Femur (tissue), 1 donor: ENCODE data around the gene MRLN.
"Not testable (repeated sequence)": the region's sequence is repeated elsewhere in the genome, so short reads cannot be mapped to it uniquely, and the experiment has no call there.

ENCODE experiments used
- DNase-seq: peaks from one replicate; pipeline ENCODE4 v3.0.0-alpha.2; 2017

Gene MRLN

DNA sequence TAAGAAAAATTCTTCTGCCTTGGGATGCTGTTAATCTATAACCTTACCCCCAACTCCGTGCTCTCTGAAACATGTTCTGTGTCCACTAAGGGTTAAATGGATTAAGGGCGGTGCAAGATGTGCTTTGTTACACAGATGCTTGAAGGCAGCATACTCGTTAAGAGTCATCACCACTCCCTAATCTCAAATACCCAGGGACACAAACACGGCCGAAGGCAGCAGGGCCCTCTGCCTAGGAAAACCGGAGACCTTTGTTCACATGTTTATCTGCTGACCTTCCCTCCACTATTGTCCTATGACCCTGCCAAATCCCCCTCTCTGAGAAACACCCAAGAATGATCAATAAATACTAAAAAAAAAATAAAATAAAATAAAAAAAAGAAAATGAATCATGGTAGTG, 8.5 kb downstream of the MRLN start:
- not testable (repeated sequence) for DNase-seq

DNA sequence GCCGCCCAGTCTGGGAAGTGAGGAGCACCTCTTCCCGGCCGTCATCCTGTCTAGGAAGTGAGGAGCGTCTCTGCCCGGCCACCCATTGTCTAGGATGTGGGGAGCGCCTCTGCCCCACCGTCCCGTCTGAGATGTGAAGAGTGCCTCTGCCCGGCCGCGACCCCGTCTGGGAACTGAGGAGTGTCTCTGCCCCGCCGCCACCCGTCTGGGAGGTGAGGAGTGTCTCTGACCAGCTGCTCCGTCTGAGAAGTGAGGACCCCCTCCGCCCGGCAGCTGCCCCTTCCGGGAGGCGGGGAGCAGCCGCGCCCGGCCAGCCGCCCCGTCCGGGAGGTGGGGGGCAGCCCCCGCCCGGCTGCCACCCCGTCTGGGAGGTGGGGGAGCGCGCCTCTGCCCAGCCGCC, 9.1 kb downstream of the MRLN start:
- not testable (repeated sequence) for DNase-seq

DNA sequence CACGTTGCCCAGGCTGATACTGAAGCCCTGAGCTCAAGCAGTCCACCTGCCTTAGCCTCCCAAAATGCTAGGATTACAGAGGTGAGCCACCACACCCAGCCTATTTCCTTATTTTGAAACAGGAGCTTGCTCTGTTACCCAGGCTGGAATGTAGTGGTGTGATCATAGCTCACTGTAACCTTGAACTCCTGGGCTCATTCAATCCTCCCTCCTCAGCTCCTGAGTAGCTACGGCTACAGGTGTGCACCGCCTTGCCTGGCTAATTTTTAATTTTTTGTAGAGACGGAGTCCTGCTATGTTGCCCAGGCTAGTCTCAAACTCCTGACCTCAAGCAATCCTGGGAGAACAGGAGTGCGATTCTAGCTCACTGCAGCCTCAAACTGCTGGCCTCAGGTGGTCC, 11.7 kb downstream of the MRLN start:
- no peak for DNase-seq

DNA sequence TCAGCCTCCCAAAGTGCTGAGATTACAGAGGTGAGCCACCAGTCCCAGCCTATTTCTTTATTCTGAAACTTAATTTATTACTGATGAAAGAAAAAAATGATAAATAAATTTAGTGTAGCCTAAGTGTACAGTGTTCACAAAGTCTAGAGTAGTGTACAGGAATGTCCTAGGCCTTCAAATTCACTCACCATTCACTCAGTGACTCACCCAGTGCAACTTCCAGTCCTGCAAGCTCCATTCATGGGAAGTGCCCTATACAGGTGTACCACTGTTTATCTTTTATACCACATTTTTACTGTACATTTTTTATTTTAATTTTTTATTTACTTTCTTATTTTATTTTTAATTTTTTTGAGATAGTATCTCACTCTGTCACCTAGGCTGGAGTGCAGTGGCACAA, 12.2 kb downstream of the MRLN start:
- DNase-seq, result no peak

DNA sequence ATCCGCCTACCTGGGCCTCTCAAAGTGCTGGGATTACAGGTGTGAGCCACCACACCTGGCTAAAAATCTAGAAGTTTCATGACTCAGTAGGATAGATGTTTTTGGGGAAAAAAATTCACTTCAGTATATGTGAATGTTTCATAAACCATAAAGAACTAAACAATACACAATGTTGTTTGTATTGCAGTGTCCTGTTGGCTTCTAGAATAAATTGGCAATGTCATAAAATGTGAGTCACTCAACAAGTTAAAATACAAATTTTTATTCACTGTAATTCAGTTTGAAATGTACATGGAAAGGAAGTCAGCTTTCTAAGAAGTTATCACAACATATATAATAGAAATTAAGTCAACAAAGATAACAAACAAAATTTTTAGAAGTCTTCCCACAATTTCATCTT, 16.5 kb downstream of the MRLN start:
- no peak for DNase-seq

DNA sequence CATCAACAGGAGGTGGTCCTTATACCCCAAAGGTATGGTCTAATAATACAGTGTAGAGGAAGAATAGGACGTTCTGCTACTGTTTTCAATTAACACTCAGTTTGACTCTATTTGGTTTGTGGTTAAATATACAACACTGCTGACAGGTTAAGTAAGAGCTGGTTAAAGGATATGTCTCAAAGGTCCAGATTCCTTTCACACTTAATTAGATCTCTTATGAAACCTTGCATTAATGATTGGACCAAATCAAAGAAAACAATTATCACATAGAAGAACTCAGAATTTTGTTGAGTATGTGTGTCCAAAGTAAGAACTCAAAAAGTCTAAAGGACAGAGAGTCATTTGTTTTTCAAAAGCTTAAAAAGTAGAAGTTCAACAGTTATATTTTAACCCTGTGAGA, 18.0 kb downstream of the MRLN start:
- DNase-seq, result no peak

DNA sequence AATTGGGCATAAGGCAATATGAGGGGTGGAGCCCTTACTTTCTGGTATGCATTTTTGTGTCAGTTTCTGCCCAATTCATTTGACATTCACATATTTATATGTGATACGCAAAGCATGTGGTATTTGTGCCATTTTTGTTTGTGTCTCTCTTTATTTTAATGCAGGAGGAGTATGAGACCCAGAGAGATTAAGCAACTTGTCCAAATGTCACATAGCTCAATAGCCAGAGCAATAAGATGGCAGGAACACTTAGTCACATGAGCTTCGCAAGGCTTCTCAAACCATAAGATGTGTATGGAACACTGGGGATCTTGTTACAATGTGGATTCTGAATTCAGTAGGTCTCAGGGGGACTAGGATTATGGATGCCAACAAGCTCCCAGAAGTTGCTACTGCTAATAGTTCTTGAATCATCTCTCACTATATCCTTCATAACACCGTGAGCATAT, 19.2 kb downstream of the MRLN start:
- DNase-seq, result no peak

DNA sequence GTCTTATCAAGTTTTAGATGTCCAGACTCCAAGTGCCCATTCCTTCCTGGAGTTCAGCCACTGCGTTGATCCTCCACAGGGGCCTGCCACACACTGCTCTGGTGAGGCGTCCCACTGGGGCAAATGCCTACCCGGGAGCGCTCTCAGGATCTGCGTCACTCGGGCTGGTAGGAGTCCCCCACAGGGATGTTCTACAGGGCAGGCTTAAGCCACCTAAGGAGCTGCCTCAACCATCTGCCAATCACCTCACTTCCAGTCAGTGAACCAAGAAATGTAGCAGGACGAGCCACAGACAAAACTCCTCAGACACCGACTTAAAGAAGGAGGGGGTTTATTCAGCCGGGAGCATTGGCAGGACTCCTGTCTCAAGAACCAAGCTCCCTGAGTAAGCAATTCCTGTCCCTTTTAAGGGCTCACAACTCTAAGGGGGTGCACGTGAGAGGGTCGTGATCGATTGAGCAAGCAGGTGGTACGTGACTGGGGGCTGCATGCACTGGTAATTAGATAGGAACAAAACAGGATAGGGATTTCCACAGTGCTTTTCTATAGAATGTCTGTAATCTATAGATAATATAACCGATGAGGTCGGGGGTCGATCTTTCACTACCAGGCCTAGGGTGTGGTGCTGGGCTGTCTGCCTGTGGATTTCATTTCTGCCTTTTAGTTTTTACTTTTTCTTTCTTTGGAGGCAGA, 19.8 kb downstream of the MRLN start:
- not testable (repeated sequence) for DNase-seq

DNA sequence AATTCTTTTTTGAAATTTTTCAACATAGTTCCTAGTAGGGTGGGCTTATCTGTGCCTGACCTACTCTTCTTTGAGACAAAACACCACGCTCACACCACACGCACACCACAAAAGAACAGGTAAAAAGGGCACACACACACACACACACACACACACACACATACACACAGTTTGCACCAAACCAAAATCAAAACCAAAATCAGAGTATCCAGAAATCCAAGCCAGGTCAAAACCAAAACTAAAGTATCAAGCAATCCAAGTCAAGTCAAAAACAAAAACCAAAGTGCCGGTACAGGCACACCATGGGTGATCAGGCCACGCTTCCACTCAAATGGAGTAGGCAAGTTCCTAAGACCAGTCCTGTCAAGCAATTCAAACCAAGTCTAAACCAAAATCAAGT, 20.4 kb downstream of the MRLN start:
- not testable (repeated sequence) for DNase-seq

DNA sequence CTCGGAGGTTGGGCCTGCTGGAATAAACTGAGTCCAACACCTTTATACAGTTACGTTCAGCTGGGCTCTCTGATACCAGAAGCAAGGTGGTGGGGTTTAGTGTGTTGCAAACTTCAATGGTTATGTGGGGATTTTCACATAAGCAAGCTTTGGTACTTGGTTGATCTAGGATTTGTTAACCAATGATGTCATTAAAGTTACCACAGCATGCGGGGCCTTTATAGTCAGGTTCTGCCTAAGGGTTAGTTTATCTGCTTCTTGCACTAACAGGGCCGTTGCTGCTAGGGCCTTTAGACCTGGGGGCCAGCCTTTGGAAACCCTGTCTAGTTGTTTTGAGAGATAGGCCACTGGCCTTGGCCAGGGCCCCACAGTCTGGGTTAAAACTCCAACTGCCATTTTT, 24.1 kb downstream of the MRLN start:
- DNase-seq, result not testable (repeated sequence)

DNA sequence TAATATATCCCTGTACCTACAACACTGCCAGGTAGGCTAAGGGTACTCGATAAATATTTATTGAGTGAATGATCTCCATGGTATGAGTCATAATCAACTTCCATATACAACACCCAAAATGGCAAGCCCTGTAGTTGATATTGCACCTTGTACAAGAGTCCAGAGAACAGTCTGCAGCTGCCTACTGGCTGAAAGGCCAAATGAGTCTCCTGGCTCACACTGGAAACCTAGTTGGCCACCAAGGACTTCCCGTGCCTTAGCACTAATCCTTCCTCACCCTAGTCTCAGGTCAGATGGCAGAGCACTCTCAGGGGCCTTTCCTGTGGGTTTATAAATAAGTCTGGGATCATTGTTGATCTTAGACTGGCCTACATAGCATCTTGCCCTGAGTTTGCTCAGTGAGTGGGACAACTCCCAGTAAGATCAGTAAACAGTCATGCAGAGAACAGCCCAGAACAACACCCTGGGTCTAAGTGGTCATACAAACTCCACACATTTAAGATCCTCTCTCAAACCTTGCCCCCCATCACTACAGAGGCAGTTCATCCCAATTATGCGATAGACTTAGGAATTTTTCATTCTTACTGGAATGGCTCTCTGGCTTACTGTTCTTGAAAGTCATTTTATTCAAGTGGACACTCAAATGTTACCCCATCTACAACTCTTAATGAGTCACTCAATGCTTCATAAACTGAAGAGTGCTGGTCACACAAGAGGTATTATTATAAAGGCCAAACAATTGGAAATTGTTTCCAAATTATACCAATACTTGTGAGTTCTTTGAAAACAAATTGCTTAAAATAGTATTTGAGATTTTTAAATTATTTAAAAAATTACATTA, 28.9 kb downstream of the MRLN start:
- DNase-seq, result no peak

DNA sequence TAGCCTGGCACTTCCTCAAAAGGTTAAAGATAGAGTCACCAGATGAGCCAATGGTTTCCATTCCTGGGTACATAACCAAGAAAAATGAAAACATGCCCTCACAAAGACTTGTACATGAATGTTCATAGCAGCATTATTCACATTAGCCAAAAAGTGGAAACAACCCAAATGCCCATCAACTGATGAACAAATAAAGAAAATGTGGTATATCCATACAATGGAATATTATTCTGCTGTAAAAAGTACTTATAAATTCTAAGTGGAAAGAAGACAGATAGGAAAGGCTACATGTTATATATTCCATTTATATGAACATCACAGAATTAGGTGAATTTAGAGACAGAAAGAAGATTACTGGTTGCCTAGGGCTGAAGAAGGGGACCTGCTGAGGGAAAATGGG, 32.9 kb downstream of the MRLN start:
- DNase-seq, result no peak

DNA sequence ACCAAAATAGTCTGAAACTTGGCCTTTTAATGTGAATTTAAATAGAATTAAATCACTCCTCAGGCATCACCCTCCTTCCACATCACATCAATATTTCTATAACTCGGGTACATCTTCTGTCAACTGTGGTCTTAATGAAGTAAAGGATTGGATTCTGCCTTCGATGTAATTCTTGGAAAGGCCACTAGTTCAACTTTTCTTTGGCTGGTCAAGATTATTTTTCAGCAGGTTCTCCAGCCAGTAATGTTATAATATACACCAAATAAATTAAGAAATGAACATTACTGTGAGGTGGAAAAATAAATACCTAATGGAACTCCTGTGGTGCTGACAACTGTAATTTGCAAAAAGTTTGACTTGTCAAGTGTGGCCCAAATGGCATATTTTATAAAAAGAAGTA, 33.9 kb downstream of the MRLN start:
- no peak for DNase-seq

DNA sequence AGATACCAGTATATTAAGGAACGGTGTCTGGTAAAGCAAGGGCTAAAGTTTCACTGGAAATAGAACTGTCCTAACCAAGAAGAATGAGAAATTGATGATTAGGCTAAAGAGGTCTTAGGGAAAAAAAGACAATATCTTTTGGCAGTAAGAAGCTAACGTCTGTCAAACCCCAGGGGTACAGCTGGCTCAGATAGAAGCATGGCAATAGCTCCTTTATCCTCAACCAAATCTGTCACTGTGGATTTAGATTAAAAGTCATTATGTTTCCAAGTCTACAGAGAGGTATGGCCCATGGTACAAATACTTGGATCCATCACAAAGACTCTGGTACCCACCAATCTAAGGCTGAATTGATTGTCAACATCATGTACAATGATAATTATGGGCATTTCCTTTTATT, 35.0 kb downstream of the MRLN start:
- DNase-seq, result no peak

DNA sequence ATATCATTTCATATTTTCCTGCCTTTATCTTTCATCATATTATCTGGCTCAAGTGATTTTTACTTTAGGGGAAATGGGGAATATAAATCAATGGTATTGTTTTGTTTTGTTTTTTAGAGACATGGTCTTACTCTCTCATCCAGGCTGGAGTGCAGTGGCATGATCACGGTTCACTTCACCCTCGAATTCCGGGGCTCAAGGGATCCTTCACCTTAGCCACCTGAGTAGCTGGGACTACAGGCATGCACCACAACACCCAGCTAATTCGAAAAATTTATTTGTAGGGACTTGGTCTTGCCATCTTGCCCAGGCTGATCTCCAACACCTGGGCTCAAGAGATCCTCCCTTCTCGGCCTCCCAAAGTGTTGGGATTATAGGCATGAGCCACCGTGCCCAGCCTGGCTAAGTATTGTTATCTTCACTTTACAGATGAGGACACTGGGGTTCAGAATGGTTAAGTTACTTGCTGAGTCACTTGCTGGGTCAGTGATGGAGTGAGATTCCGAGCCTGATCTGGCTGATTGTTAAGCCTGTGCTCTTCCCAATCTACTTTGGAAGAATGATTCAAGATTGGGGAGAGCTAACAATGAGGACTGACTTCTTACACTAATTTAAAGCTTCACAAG, 39.9 kb downstream of the MRLN start:
- DNase-seq, result no peak

DNA sequence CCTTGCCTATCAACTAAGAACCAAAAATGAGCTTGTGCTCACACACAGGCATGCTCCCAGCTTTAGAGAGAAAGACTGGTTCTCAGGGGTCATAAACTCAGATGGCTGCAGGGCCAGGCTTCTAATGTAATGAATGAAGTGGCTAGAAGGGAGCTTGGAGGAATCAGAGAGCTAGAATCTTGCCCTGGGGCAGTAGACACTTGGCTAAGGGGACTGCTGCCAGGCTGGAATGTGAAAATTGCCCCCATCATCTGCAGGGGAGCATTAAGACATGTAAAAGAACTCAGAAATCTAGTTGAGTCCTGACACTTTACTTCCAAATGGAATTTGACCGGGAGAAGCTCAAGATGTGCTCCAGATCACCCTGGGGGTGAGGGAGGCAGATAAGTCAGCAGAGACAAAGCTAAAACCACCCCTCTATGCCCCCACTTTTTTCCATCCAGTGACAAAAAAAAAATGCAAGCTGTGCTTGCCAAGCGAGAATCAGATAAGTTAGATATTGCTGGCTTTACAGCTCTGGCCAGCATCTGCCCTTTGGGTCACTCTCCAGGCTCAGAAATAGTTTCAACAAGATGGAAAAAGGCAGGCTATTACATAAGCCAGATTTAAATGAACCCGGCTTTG, 41.3 kb downstream of the MRLN start:
- DNase-seq, result no peak

DNA sequence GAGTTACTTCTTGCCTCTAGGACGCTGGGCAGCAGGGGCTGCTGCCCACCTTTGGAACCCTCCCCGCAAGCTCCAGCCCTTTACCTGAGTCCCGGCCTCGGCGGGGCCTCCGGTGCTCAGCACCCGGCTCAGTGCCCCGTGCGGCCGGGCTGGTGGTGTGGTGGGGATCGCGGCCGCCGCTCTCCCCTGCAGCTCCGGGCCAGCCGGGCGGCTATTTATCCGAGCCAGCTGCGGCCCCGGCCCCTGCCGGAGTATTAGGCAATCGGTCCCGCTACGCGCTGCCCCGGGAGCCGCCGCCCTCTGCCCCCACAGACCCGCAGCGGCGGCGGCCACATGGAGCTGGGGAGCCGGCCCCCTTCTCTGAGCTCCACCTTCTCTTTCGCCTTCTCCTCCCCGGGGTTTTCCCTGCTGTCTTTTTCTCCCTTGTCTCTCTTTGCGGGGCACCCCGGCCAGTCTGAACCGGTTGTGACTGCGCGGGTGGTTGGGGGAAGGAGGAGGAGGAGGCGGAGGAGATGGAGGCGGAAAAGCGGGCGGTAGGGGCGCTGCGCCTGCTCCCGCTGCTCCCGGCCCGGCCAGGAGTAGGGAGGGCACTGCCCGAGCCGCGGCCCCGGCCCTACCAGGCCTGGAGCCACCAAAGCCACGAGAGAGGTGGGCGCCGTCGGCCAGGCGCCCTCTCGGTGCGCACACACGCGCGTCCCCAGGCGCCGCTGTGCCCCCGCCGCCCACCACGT, 43.7 kb downstream of the MRLN start, which contains the start of gene SLC16A9:
SLC16A9 (minus strand) TSS at position 456 of the 731 bp plus-strand sequence. CDS start 25,559 bp downstream, outside the sequence.
- DNase-seq, result peak; percentile 78

DNA sequence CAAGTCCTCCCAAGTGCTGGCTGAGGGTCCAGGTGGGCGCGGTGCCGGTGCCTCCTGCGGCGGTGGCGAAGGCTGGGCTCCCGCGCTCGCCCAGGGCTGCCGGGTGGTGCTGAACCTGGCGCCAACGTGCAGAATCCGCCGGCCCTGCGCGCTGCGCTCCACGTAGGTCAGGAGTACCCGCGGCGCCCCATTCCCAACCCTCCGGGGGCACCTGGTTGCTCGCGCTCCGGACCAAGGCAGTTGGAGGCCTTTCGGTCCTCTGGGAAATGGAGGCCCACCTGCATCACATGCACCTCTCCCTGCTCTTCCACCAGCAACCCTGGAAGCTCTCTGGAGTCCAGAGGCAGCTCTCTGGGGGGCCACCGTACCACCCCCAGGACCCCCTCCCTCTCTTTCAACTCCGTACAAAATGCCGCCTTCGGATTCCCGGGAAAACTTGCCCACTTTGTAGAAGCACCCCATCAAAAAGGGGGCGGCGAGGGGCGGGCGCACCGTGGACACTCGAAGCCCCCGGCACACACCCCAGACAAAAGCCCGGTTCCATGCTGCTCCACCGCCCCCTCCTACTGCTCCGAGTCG, 44.4 kb downstream of the MRLN start:
- DNase-seq, result peak; percentile 29

DNA sequence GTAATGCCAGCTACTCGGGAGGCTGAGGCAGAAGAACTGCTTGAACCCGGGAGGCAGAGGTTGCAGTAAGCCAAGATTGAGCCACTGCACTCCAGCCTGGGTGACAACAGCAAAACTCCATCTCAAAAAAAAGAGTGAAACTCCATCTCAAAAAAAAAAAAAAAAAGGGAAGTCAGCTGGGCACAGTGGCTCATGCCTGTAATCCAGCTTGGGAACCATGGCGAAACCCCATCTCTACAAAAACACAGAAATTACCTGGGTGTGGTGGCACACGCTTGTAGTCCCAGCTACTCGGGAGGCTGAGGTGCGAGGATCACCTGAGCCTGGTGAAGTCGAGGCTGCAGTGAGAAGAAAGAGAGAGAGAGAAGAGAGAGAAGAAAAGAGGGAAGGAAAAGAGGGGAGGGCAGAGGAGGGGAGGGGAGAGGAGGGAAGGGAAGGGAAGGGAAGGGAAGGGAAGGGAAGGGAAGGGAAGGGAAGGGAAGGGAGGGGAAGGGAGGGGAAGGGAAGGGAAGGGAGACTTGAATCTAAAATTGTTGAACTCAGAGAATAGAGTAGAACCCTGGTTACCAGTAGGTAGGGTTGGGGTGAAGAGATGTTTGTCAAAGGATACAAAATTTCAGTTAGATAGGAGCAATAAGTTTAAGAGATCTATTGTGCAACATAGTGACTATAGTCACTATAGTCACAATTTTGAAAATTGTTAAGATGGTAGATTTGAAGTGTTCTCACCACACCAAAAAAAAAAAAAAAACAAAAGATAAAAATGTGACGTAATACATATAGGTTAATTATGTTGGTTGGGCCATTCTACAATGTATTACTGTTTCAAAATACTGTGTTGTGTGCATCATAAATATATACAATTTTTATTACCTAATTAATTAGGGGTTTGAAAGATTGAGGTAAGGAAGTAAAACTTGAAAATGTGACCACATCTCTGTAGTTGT, 46.1 kb downstream of the MRLN start:
- no peak for DNase-seq

DNA sequence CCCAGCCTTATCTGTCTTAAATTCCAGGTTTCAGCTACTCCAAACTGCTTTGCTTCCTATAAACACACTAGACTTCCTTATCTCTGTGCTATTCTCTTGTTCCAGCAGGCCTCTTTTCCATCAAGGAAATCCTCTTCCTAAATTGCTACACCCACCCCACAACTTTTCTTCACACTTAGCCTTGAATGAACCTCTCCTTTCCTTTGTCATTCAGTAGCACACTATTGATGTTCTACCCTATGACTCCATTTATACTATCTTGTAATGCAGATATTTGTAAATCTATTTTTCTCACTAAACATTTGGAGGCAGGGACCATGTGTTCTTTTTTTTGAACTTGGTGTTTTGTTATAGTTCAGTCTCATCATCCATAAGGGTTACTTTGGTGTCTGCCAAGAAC, 47.3 kb downstream of the MRLN start:
- DNase-seq, result no peak

DNA sequence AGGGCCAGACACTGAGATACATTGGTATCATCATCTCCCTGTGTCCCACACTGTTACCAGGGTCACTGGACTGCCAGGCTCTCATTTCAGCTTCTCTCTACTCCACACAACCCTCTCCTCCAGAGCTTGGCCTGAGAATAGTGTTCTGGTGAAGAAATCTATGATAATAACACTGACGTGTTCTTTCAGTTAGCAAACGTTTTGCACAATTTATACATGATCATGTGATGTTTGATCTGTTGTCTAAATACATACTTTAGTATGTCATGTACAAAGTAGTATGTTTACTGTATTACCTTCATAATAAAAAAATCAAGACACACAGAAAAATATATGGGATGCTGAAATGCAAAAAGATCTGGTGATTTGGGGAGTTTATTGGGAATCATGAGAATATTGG, 48.6 kb downstream of the MRLN start:
- no peak for DNase-seq
